Lung (tissue), 12 donors: Measurements from ENCODE around the gene SLC66A3. TPM values are rescaled to one million over a fixed set of nuclear protein-coding genes. Genes with fewer than 3 reads are reported as not detected.
A peak's percentile ranks its signal among the peaks of the same experiment; 100 is the strongest.

ENCODE experiments used
- ATAC-seq: fragments of 200-7000 bp; cut with Tn5 transposase; one replicate; pipeline ENCODE4 v1.9.1; 2020; ENCODE audit warnings: moderate number of reproducible peaks; ENCODE audit not compliant: insufficient read depth, low FRiP score
- DNase-seq, 3 donors: peaks; one replicate each; pipeline ENCODE4 v3.0.0-alpha.2; 2013 to 2017
- H3K27ac ChIP-seq, 2 donors: one replicate each; pipeline ENCODE4 v1.5.1; 2013; ENCODE audit warnings: mild to moderate bottlenecking in 2 of 2, moderate library complexity in 2 of 2, control low read depth in 1 of 2, inconsistent platforms in 1 of 2, low read depth in 1 of 2, low read length in 1 of 2
- H3K27me3 ChIP-seq, 3 donors: one replicate each; pipeline ENCODE4 v1.5.1; 2013; ENCODE audit warnings: low read length in 2 of 3; ENCODE audit not compliant: control insufficient read depth in 3 of 3, insufficient read depth in 3 of 3
- H3K36me3 ChIP-seq, 4 donors: one replicate each; pipeline ENCODE4 v1.5.1; 2013; ENCODE audit warnings: low read length in 4 of 4, mild to moderate bottlenecking in 1 of 4, moderate library complexity in 1 of 4; ENCODE audit not compliant: control insufficient read depth in 4 of 4, insufficient read depth in 4 of 4
- H3K4me1 ChIP-seq, 5 donors: one replicate each; pipeline ENCODE4 v1.5.1; 2013; ENCODE audit warnings: low read length in 5 of 5, mild to moderate bottlenecking in 2 of 5, moderate library complexity in 1 of 5; ENCODE audit not compliant: control insufficient read depth in 5 of 5, insufficient read depth in 5 of 5
- H3K4me3 ChIP-seq: one replicate; pipeline ENCODE4 v1.5.1; 2013; ENCODE audit warnings: mild to moderate bottlenecking, control low read depth, moderate library complexity
- H3K9ac ChIP-seq, 2 donors: one replicate each; pipeline ENCODE4 v1.5.1; 2013; ENCODE audit warnings: low read length in 2 of 2, control low read depth in 1 of 2; ENCODE audit not compliant: insufficient read depth in 1 of 2
- H3K9me3 ChIP-seq, 4 donors: one replicate each; pipeline ENCODE4 v1.5.1; 2013; ENCODE audit warnings: low read length in 3 of 4, mild to moderate bottlenecking in 1 of 4, moderate library complexity in 1 of 4; ENCODE audit not compliant: control insufficient read depth in 4 of 4, insufficient read depth in 3 of 4
- WGBS, 2 donors: extraction: QIAGEN DNeasy Blood & Tissue Kit; methylation state at CpG; one replicate each; pipeline ENCODE4 v1.1.7; 2013; 5-methylcytosine and 5-hydroxymethylcytosine counted together
- polyA plus RNA-seq, 2 donors: library from polyadenylated mRNA; stranded (reverse); fragments of 200-250 nt; gene quantifications; one replicate each; pipeline ENCODE4 v1.2.1, GENCODE V29; 2013
- total RNA-seq, 2 donors: library from RNA; depleted of rRNA in 1 of 2; stranded (reverse); fragments of >200 nt in 1 of 2; gene quantifications; one replicate each; pipeline ENCODE4 v1.2.1, GENCODE V29; 2014 to 2021
- TF ChIP-seq, protein P1 (sequence below): IDR thresholded peaks from 2 replicates; pipeline ENCODE4 v1.5.1; 2012; ENCODE audit warnings: mild to moderate bottlenecking; ENCODE audit errors: control extremely low read depth, extremely low read depth
- donor health status: control.
- donor health status: control.
- donor health status: Bipolar disorder and iron deficiency.
- donor health status: healthy.
- donor health status: DM: yes; HTN: yes; CAD: no.

Gene SLC66A3
- total and polyA plus RNA-seq, 4 donors, result 17.6 to 27.4 (median 22.3) TPM

DNA sequence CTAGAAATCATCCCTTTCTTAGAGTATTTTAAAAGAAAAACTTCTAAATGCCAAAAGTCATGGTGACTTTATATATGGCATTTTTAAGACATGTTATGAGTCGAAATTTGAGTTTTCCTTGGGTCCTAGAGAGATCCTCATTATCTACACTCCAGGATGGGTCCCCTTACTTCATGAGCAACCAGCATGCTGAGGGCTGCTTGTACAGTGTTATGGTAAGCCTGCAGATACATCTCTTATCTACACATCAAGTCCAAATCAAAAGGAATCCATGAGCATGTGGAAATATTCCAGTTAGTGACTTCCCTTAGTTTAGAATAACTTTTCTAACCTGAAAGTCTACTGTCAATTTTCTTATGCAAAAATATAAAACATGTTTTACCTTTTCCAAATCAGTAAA, 58.7 kb downstream of the SLC66A3 start:
- Histone ChIP-seq H3K36me3 (peaks cover 0 to 15% (median 10%) of the 10 kb centered on the region in 4 donors), H3K27ac (no peak overlapping the region), H3K27me3 (no peaks in the 10 kb centered on the region), H3K4me3 (no peak overlapping the region), H3K4me1 (peaks cover 0 to 16% (median 0%) of the 10 kb centered on the region in 5 donors), H3K9me3 (no peaks in the 10 kb centered on the region), H3K9ac (no peak overlapping the region)
- ATAC-seq (no peak), DNase-seq (no peak)
- TF ChIP-seq, protein P1, sequence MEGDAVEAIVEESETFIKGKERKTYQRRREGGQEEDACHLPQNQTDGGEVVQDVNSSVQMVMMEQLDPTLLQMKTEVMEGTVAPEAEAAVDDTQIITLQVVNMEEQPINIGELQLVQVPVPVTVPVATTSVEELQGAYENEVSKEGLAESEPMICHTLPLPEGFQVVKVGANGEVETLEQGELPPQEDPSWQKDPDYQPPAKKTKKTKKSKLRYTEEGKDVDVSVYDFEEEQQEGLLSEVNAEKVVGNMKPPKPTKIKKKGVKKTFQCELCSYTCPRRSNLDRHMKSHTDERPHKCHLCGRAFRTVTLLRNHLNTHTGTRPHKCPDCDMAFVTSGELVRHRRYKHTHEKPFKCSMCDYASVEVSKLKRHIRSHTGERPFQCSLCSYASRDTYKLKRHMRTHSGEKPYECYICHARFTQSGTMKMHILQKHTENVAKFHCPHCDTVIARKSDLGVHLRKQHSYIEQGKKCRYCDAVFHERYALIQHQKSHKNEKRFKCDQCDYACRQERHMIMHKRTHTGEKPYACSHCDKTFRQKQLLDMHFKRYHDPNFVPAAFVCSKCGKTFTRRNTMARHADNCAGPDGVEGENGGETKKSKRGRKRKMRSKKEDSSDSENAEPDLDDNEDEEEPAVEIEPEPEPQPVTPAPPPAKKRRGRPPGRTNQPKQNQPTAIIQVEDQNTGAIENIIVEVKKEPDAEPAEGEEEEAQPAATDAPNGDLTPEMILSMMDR, result no peak
- 97 to 100% methylated on average over 1 of the region's 1 CpG for WGBS, 2 donors

DNA sequence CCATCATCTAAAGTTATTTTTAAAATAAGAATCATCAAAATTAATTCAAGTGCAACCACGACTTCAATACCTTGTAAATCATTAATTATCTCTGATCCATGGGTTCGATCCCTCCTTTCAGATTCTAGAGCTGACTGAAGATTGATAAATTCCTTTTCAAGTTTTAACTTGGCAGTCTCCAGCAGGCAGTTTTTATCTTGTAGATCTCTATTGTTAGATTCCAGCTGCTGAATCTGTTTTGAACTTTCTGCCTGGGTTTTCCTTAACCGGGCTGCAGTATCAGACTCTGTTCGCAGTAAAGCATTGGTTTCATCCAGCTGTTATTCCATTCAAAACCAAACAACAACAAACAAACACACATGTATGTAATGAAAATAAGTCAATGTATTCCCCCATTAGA, 59.5 kb downstream of the SLC66A3 start:
- DNase-seq (peak in 1 of 3 donors; percentile 42), ATAC-seq (no peak)
- Histone ChIP-seq H3K27me3 (no peaks in the 10 kb centered on the region), H3K27ac (no peak overlapping the region), H3K9ac (no peak overlapping the region), H3K4me3 (no peak overlapping the region), H3K36me3 (peaks cover 0 to 18% (median 10%) of the 10 kb centered on the region in 4 donors), H3K9me3 (no peaks in the 10 kb centered on the region), H3K4me1 (peaks cover 0 to 16% (median 0%) of the 10 kb centered on the region in 5 donors)
- 63 to 78% methylated on average over 4 of the region's 4 CpGs for WGBS, 2 donors
- TF ChIP-seq, protein P1, result no peak

DNA sequence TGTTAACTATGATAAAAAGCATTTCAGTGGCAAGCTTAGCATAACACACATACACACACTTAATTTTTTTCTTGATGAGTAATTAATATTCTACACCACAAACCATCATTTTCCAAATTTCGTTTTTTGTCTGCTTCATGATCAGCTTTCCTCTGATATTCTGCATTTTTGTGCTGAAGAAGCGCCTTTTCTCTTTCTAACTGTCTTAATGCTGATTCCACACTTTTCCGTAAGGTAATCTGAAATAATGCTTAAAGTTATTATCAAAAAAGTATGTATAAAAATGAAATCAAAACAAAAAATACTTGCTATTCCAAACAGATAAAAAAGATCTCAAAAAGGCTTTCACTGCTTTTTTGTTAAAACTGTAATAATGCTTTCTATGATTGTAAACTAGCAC, 60.1 kb downstream of the SLC66A3 start:
- Histone ChIP-seq H3K4me1 (peaks cover 0 to 16% (median 0%) of the 10 kb centered on the region in 5 donors), H3K27ac (no peak overlapping the region), H3K9me3 (no peaks in the 10 kb centered on the region), H3K27me3 (no peaks in the 10 kb centered on the region), H3K9ac (no peak overlapping the region), H3K36me3 (peaks cover 0 to 20% (median 10%) of the 10 kb centered on the region in 4 donors), H3K4me3 (no peak overlapping the region)
- 95 to 97% methylated on average over 3 of the region's 3 CpGs for WGBS, 2 donors
- DNase-seq (no peak), ATAC-seq (no peak)
- TF ChIP-seq, protein P1, result no peak

DNA sequence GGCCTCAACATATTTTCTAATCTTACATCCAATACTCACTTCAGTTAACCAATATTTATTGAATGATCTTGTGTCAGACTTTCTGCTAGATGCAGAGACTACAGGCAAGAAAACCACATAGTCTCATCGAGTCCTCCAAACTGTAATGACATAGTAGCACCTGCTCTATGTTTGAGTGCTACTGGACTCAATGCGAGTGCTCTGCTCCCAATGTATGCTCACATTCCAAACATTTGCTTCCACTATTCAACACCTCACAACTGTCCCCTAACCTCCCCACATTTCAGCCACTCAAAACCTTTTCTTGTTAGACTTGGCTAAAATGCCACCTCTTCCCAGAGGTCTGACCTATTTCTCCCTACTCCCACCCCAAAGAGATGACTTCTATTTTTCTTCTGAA, 65.2 kb downstream of the SLC66A3 start:
- ATAC-seq (no peak), DNase-seq (no peak)
- no peaks in the 10 kb centered on the region for H3K27me3 ChIP-seq
- peaks cover 0 to 2% (median 0%) of the 10 kb centered on the region in 5 donors for H3K4me1 ChIP-seq
- H3K9me3 ChIP-seq, result no peaks in the 10 kb centered on the region
- no peak overlapping the region for H3K4me3 ChIP-seq
- H3K27ac ChIP-seq, result no peak overlapping the region
- TF ChIP-seq, protein P1, result no peak
- H3K9ac ChIP-seq, result no peak overlapping the region
- H3K36me3 ChIP-seq, result peaks cover 0 to 21% (median 8%) of the 10 kb centered on the region in 4 donors
- 96 to 98% methylated on average over 2 of the region's 2 CpGs for WGBS, 2 donors
